Measurements from ENCODE around the gene MZF1.
"Not testable (repeated sequence)": the region's sequence is repeated elsewhere in the genome, so short reads cannot be mapped to it uniquely, and the experiment has no call there.

MZF1 gene

DNA sequence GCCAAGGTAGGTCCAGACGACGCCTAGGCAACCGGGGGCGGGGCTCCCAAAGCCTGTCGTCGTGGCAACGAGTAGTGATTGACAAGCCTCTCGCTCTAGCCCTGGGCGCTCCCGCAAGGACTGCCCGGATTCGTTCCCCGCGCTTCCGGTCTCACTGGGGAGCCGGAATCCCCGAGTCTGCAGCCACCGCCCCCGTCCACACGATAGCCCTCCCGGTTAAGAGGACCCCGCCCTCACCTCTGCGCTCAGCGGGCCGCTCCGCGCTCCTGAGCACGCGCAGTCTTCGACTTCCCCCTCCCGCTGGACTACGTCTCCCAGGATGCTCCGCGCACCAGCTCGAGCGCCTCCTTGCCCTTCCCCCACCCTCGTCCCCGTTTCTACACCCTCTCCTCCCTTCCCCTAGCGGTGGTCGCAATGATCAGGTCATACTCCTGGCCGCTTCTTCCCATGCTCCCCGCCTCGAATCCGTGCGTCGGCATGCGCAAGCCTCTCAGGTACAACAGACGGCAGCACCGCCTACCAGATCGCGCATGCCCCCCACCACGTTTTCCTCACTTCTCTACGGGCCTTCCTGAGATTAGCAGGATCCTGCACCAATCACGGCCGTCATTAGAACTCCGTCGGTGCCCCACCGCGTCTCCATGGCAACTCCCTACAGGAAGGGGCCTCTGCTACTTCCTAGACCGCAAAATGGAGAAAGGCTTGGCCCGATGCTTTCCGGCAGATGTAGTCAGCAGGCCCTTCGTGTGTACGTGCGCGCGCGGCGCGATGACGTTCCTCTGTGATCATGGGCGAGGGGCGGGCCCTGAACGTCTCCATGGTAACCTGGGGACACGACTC is at the start of gene MZF1:
TSS of gene MZF1 (minus strand) at position 518 of the 840 bp plus-strand sequence. CDS start 1,946 bp downstream, outside the sequence.
- in situ Hi-C loops (cut with HindIII; ENCODE audit: low sequenced_read_pairs) = no loop called here

DNA sequence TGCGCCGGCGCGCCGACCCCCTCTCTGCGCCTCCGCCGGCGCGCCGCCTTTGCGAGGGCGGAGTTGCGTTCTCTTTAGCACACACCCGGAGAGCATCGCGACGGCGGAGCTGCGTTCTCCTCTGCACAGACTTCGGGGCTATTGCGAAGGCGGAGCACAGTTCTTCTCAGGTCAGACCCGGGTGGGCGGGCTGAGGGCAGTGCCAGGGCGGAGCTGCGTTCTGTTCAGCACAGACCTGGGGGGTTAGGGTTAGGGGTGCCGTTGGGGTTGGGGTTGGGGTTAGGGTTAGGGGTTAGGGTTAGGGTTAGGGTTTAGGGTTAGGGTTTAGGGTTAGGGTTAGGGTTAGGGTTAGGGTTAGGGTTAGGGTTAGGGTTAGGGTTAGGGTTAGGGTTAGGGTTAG is 34.1 kb upstream of the MZF1 start:
- in situ Hi-C loops (cut with HindIII; ENCODE audit: low sequenced_read_pairs) = not testable (repeated sequence)

DNA sequence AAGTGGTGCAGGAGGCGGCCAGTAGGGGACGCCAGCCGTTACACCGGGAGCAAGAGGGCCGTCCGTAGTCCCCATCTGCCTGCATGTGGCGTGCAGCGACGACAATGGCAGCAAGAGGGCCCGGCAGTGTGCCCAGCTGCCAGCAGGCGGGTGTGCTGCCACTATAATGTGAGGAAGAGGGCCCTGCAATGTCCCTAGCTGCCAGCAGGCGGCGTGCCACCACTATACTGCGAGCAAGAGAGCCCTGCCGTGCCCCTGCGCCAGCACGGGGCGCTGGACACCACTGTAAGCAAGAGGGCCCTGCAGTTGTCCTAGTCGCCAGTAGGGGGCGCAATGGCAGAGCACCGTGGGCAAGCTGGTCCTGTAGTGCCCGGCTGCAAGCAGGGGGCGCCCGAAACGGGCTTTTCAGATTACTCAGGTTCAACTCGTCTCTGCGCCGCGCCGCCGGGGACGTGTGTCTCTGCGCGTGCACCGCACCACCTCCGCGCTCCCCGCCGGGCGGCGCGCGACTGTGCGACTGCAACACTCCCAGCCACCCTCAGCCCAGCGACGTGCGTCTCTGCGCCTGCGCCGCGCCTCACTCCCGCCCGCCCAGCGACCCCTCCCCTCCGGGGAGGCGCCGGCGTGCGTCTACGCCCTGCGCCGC is 33.2 kb upstream of the MZF1 start:
- in situ Hi-C loops (cut with HindIII; ENCODE audit: low sequenced_read_pairs) = not testable (repeated sequence)

DNA sequence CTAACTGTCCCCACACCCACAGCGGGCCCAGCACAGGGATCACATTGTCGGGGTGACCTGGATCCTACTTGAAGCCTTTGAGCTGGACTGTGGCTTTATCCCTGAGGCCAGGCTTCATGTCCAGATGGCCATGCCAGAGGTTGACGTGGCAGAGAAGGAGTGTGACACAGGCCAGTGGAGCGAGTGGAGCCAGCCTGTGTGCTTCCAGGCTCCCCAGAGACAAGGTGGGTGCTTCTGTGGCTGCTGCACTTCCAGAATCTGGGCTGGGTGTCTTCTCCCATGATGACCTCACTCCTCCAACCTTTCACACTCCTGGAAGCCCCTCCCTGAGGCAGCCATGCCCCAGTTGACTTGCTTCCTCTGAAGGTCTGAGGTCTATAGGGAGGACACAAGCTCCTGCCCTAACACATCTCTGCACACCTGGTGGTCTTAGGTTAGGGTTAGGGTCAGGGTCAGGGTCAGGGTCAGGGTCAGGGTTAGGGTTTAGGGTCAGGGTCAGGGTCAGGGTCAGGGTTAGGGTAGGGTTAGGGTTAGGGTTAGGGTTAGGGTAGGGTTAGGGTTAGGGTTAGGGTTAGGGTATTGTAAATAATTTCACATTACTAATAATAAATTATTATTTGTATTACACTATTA is 13.1 kb upstream of the MZF1 start:
- in situ Hi-C loops (cut with HindIII; ENCODE audit: low sequenced_read_pairs) = no loop called here

DNA sequence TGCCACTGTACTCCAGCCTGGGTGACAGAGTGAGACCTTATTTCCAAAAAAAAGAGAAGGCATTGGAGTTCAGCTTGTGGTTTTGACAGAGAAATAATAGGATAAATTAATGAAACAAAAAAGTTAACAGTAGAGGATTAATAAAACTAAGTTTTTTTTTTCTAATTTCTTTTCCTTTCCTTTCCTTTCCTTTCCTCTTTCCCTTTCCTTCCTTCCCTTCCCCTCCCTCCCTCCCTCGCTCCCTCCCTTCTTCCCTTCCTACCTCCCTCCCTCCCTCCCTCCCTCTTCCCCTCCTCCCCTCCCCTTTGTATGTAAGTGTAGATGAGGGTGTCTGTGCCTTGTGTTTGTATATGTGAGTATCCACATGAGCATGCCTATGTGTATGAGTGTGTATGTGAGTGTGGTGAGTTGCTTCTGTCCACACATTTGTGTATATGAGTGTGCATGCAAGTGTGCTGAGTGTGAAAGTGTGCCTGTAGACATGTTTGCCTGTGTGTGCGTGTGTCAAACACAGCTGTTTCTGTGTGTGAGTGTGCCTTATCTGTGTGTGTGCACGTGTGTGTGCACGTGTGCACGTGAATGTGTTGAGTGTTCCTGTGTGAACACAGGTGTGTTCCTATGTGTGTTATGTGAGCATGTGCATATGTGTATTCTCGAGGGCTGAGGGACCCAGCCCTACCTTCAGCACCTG is 12.5 kb upstream of the MZF1 start:
- in situ Hi-C loops (cut with HindIII; ENCODE audit: low sequenced_read_pairs) = no loop called here

DNA sequence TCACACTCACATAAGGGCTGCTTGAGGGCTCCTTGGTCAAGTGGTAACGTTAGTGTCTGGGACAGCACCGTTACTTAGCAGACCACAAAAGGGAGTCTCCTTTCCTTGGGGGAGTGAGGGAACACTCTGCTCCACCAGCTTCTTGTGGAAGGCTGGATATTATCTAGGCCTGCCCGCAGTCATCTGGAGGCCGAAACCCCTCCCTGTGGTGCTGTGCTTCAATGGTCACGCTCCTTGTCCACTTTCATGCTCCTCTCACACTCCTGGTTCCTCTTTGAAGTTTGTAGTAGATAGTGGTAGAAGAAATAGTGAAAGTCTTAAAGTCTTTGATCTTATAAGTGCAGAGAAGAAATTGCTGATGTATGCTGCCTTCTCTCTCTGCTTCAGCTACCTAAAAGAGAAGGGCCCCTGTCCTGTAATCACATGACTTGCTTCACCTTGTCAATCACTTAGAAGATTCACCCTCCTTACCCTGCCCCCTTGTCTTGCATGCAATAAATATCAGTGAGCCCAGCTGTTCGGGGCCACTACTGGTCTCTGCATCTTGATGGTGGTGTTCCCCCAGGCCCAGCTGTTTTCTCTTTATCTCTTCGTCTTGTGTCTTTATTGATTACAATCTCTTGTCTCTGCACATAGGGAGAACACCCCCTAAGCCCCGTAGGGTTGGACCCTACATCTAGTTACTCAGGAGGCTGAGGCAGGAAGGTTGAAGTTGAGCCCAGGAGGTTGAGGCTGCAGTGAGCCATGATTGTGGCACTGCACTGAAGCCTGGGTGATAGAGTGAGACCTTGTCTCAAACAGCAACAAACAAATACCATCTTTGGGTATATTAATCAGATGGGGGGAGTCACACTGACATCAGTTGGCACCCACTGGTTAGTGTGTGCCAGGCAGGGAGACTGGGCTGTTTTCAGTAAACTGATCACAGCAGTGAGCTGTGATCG is 11.6 kb upstream of the MZF1 start:
- in situ Hi-C loops (cut with HindIII; ENCODE audit: low sequenced_read_pairs) = no loop called here

DNA sequence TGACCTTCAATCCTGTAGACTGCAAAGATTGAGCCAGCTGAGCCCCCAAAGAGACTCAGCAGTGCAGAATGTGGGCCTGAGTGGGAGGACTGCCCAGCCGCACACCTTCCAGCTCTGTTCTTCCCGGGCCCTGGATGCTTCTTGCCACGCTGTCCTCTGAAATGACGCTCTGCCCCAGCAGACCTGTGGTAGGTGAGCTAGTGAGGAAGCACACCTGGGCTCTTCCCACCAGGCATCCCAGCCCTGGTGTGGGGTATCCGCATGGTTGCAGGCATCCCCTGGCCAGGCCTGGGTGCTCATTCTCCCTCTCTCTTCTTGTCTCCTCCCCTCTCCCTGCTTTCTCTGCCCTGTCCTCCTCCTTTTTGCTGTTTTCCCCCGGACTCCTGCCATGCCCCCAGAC is 9.8 kb upstream of the MZF1 start:
- in situ Hi-C loops (cut with HindIII; ENCODE audit: low sequenced_read_pairs) = no loop called here

DNA sequence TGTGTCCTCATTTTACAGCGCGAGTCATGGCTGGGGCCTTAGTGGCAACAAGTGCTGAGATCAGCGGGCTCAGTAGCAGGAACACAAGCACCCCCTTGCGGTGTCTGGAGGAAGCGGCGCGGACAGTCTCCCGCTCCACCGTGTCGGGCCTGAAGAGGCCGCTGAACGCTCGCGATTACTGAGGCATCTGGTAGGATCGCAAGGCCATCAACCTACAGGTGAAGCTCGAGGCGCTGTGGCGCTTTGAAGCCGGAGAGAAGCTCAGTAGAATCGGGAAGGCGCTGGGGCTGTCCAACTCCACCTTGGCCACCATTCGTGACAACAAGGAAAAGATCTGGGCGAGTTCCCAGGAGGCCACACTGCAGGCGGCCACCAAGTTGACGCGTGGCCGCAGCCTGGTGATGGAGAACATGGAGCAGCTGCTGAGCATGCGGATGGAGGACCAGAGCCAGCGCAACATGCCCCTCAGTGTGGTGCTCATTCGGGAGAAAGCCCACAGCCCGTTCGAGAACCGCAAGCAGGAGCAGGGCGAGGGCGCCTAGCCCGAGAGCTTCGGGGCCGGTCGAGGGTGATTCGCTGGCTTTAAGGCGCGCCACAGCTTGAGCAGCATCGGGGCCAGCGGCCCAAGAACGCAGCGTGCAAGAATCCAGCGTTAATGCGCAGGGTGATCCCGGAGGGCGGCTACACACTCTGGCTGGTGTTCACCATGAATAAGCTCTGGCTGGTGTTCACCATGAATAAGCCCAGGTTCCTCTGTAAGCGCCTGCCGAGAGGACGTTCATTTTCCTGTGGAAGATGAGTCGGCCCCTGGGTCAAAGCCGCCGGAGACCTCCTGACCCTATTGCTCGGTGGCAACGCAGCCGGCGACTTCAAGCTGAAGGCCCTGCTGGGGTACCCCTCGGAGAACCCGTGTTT is 8.3 kb upstream of the MZF1 start:
- in situ Hi-C loops (cut with HindIII; ENCODE audit: low sequenced_read_pairs) = no loop called here

DNA sequence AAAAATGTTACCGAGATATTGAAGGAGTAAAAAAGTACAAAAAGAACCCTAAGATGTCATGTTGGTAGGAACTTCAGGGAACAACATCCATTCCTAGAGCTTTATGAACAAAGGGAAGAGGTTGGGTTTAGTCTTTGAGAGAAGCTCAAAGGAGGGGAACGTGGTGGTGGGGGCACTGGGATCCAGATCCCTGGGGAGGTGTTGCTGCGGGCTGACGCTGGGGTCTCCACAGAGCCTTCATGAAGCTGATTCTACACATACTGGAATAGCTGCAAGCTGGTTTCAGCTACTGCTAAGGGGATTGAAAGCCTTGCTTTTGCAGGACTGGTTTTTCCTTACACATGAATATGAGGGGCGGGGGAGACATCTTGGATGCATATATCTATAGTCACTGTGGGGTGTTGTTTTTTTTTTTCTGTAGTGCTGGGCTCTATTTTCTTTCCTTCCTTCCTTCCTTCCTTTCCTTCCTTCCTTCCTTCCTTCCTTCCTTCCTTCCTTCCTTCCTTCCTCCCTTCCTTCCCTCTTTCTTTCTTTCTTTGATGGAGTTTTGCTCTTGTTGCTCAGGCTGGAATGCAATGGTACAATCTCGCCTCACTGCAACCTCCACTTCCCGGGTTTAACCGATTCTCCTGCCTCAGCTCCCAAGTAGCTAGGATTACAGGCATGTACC is 6.5 kb upstream of the MZF1 start:
- in situ Hi-C loops (cut with HindIII; ENCODE audit: low sequenced_read_pairs) = no loop called here

DNA sequence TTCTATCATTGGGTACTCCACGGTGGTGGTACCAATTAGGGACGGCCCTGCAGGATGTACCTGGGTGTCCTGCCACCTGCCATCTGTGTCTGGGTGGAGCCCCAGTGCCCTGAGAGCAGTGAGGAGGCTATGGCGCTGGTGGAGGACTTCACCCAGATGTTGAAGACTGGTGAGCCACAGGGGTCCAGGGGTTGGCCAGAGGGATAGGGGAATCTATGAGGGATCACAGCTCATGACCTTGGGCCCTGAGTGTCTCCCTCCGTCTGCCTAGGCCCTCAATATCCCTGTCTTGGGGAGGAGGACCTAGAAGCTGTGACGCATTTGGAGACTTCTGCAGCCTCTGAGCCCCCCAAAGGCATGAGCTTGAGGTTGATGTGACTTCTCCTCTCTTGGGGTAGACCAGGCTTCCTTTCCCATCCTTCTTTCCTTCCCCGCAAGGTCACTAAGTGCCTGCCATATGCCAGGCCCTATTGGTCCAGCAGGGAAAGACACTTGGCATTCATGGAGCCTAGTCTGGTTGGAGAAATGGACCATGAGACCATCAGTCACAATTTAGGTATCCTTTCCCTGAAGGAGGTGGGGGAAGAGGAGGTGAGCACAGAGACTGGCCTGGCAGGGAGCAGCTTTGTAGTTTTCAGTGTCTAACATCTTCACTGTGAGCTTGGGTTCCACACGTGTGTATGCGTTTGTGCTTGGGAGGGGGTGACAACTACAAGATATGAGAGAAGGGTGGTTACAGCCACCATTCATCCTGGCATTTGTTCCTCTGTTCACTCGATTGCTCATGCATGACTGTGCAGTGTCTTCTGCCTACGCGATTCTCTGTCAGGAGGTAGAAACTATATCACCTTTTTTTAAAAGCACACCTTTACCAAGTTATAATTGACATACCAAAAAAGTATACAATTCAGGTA is 5.1 kb upstream of the MZF1 start:
- in situ Hi-C loops (cut with HindIII; ENCODE audit: low sequenced_read_pairs) = no loop called here

DNA sequence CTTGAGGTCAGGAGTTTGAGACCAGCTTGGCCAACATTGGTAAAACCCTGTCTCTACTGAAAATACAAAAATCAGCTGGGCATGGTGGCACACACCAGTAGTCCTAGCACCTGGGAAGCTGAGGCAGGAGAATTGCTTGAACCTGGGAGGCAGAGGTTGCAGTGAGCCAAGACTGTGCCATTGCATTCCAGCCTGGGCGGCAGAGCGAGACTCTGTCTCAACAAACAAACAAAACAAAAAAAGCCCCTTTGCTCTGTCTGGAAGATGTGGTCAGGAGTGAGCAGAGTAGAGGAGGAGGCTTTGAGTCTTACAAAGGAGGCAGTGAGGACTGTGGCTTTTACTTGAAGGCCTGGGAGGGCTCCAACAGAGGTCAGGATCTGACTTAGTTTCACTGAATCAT is 4.4 kb upstream of the MZF1 start:
- in situ Hi-C loops (cut with HindIII; ENCODE audit: low sequenced_read_pairs) = not testable (repeated sequence)

DNA sequence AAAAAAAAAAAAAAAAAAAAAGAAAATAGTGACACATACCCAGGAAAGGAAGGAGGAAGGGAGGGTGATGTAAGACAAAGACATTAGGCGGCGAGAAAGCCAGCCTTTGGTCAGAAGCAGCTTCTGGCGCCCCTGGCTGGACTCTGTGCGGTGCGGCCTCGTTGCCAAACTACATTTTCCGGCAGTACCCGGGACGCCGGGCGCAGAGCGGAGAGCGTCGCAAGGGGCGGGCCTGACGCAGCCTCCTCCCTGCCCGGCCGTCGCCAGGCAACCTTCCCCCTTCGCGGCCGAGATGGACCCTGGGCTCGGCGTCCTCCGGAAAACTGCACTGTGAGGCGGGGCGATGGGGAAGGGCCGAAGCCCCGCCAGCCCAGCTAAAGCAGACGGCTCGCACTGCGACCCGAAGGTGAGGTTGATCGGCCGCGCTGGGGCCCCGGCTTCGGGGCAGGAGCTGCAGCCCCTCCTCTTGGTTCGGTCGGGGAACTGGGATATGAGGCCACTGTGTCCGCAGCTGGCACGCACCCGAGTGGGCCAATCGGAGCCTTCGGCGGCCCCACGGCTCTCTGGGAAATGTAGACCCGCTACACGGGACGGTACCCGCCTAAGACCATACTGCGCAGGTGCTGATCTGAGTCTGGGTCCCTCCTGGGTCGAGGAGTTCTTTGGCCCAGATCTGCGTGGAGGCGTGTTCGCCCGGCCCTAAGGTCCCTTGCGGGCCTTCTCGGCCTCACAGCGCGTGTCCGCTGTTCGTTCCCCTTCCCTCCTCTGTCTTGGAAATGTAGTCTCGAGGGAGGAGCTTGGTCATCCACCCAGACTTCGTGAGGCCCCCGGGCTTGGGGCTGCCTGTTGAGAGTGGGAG is 2.3 kb upstream of the MZF1 start:
- in situ Hi-C loops (cut with HindIII; ENCODE audit: low sequenced_read_pairs) = no loop called here

DNA sequence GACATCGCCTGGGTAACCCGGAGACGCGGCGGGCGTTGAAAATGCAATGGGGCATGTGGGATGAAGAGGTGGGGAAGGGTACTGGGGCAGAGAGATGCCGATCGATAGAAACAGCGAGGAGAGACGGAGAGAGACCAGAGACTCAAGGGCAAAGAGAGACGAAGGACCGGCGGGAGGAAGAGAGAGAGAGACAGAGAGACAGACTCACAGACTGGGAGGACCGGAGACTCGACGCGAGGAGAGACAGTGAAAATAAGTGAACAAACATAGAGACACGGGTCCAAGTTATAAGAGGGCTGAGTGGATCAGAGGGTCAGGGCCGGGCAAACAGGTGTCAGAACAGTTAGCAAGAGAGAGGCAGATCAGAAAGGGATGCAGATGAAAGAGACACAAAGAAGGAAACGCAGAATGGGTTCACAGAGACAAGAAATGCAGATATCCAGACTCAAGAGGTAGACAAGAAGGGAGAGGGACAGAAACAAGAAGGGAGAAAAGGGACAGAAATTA is 576 bp upstream of the MZF1 start:
- in situ Hi-C loops (cut with HindIII; ENCODE audit: low sequenced_read_pairs) = no loop called here

DNA sequence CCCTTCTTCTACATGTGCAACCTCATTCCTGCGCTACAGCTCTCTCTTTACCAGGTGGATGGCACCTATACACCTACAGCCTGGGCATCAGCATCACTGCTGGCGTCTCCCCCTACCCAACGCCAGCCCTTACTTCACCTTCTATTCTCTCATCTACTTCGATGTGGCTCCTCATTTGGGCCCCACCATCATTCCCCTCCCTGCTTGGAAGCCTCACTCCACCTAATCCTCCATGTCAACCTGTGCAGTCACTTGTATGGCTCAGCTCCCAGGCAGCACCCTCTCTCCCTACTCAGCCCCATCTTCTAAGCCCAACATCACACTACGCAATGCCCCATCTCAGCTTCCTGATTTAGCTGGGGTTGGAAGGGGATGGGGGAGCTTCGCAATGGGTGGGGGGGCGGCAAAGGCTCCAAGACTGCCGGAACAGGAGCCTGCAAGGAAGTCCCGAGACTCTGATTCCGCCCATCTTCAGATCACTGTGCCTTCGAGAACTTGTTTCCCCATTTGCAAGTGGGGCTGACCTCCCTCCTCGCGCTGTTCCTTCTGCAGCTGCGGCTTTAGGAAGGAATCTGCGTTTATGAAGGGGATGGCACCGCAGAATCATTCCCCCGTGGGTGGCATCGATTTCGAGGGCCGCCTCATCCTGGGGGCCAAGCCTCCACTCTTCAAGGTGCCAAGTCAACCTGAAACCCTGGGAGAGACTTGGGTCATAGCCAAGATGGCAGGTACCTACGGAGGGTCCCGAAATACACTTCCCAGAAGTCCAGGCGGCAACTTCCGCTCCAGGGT is 913 bp downstream of the MZF1 start:
- in situ Hi-C loops (cut with HindIII; ENCODE audit: low sequenced_read_pairs) = no loop called here

DNA sequence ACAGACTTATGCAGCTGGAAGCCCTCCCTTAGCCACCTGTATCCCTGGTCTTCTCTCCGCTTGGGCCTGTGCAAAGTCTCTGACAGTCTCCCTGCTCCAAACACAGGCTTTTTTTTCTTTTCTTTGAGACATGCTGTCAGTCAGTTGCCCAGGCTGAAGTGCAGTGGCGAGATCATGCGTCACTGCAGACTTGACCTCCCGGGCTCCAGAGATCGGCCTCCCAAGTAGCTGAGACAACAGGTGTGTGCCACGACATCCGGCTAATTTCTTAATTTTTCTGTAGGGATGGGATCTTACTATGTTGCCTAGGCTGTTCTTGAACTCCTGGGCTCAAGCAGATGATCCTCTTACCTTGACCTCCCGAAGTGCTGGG is 1.6 kb downstream of the MZF1 start:
- in situ Hi-C loops (cut with HindIII; ENCODE audit: low sequenced_read_pairs) = no loop called here

Data from DLD1 (cell line).